Measurements from ENCODE around the gene ACSL3. TPM values are rescaled to one million over a fixed set of nuclear protein-coding genes. Genes with fewer than 3 reads are reported as not detected.
"Not testable (repeated sequence)": the region's sequence is repeated elsewhere in the genome, so short reads cannot be mapped to it uniquely, and the experiment has no call there.

Gene ACSL3
- total RNA-seq, 1 experiment from 2014 or later: 236 TPM

GRCh38 chr2:222916229-222917197 lies 55.7 kb downstream of the ACSL3 start:
- no peaks in the 10 kb centered on the region for H3K9me3 ChIP-seq (ENCODE audit: low read length)
- CTCF ChIA-PET: no interaction called here
- no peak overlapping the region for H3K4me3 ChIP-seq (ENCODE audit: low read length)
- no peak for ATAC-seq
- H3F3A ChIP-seq (ENCODE audit: low read length, unreplicated experiment): peaks cover 14% of the 10 kb centered on the region
- no TSS peak for BruUV-seq (replicated peaks)
- H3K36me3 ChIP-seq (ENCODE audit: low read depth, low read length): peaks cover 65% of the 10 kb centered on the region
- H4K20me1 ChIP-seq (ENCODE audit: low read length): peaks cover 56% of the 10 kb centered on the region
- H3K27ac ChIP-seq (ENCODE audit: low read length): no peak overlapping the region
- DNase-seq: no peak
- peaks cover 71% of the 10 kb centered on the region for H3K79me2 ChIP-seq (ENCODE audit: low read length)
- no peak overlapping the region for H2AFZ ChIP-seq (ENCODE audit: low read length)
- H3K27me3 ChIP-seq (ENCODE audit: low read length): no peaks in the 10 kb centered on the region
- H3K4me1 ChIP-seq (ENCODE audit: insufficient read depth, low read length): peaks cover 22% of the 10 kb centered on the region
- no peaks in the 10 kb centered on the region for H3K9me2 ChIP-seq (replicated peaks; ENCODE audit: low read length)
- POLR2A ChIA-PET (ENCODE audit: unreplicated experiment): no interaction called here
- no peak overlapping the region for H3K4me2 ChIP-seq (ENCODE audit: low read length)
- intact Hi-C loops (cut with micrococcal nuclease): no loop called here
- TF ChIP-seq EZH2 (IDR thresholded peaks at IDR 0.05; ENCODE audit: low read length, unreplicated experiment) (no peak), CTCF (conservative IDR thresholded peaks at IDR 0.05; ENCODE audit: low read depth, low read length) (no peak), EZH2phosphoT487 (IDR thresholded peaks at IDR 0.05; ENCODE audit: borderline replicate concordance, low read length) (no peak)
- H3K9ac ChIP-seq (ENCODE audit: low read length): no peak overlapping the region

GRCh38 chr2:222917212-222917611 lies 56.4 kb downstream of the ACSL3 start:
- intact Hi-C loops (cut with micrococcal nuclease); POLR2A ChIA-PET (ENCODE audit: unreplicated experiment); H3K9me3 ChIP-seq (ENCODE audit: low read length); H3K4me2 ChIP-seq (ENCODE audit: low read length); H3K9me2 ChIP-seq (replicated peaks; ENCODE audit: low read length); CTCF ChIA-PET; H3K27me3 ChIP-seq (ENCODE audit: low read length); BruUV-seq (replicated peaks); H2AFZ ChIP-seq (ENCODE audit: low read length); ATAC-seq; H3K9ac ChIP-seq (ENCODE audit: low read length); H3K4me3 ChIP-seq (ENCODE audit: low read length); H3K27ac ChIP-seq (ENCODE audit: low read length); DNase-seq: not testable (repeated sequence)
- Histone ChIP-seq H3K4me1 (ENCODE audit: insufficient read depth, low read length) (peaks cover 22% of the 10 kb centered on the region), H3K36me3 (ENCODE audit: low read depth, low read length) (peaks cover 67% of the 10 kb centered on the region), H4K20me1 (ENCODE audit: low read length) (peaks cover 53% of the 10 kb centered on the region), H3F3A (ENCODE audit: low read length, unreplicated experiment) (peaks cover 14% of the 10 kb centered on the region), H3K79me2 (ENCODE audit: low read length) (peaks cover 64% of the 10 kb centered on the region)

GRCh38 chr2:222919841-222920526 lies 59.1 kb downstream of the ACSL3 start:
- Histone ChIP-seq H4K20me1 (ENCODE audit: low read length) (peaks cover 32% of the 10 kb centered on the region), H2AFZ (ENCODE audit: low read length) (no peak overlapping the region), H3K79me2 (ENCODE audit: low read length) (peaks cover 37% of the 10 kb centered on the region), H3K9me3 (ENCODE audit: low read length) (no peaks in the 10 kb centered on the region), H3K4me1 (ENCODE audit: insufficient read depth, low read length) (peaks cover 20% of the 10 kb centered on the region), H3K4me3 (ENCODE audit: low read length) (no peak overlapping the region), H3K27ac (ENCODE audit: low read length) (no peak overlapping the region), H3K36me3 (ENCODE audit: low read depth, low read length) (peaks cover 77% of the 10 kb centered on the region), H3K9ac (ENCODE audit: low read length) (no peak overlapping the region), H3K27me3 (ENCODE audit: low read length) (no peaks in the 10 kb centered on the region), H3F3A (ENCODE audit: low read length, unreplicated experiment) (peaks cover 8% of the 10 kb centered on the region), H3K9me2 (replicated peaks; ENCODE audit: low read length) (no peaks in the 10 kb centered on the region), H3K4me2 (ENCODE audit: low read length) (no peak overlapping the region)
- TF ChIP-seq EZH2phosphoT487 (IDR thresholded peaks at IDR 0.05; ENCODE audit: borderline replicate concordance, low read length) (no peak), EZH2 (IDR thresholded peaks at IDR 0.05; ENCODE audit: low read length, unreplicated experiment) (no peak), CTCF (conservative IDR thresholded peaks at IDR 0.05; ENCODE audit: low read depth, low read length) (no peak)
- peak; percentile 68 for DNase-seq
- CTCF ChIA-PET: no interaction called here
- BruUV-seq (replicated peaks): no TSS peak
- intact Hi-C loops (cut with micrococcal nuclease): no loop called here
- POLR2A ChIA-PET (ENCODE audit: unreplicated experiment): no interaction called here
- peak; percentile 90 for ATAC-seq
